Posterior vena cava (tissue), 2 donors: ENCODE data around the gene H3-3A. TPM values are rescaled to one million over a fixed set of nuclear protein-coding genes. Genes with fewer than 3 reads are reported as not detected.

Experiments
- total RNA-seq, 2 donors: library from RNA; stranded (reverse); fragmentation: NEBNext Ultra II Directional; extraction: Animal tissue kit (Norgen Biotek cat#: 25700); gene quantifications; one replicate each; pipeline ENCODE4 v1.2.1, GENCODE V29; 2021
- donor health status: DM: yes; HTN: yes; CAD: no.
- donor health status: DM: yes; HTN: yes; CAD: no.

Gene H3-3A
- total RNA-seq, 2 donors from 2014 or later: 303 to 370 TPM

Other genes starting within 250 kb of the H3-3A start
- 10 to 100 TPM; 58.7 to 65.0 TPM for gene TMEM63A, start 180.3 kb upstream of the H3-3A start, total RNA-seq
- gene LEFTY1, start 173.6 kb upstream of the H3-3A start, total RNA-seq: under 1 TPM; 0.28 to 0.38 TPM
- 10 to 100 TPM; 41.7 to 45.9 TPM for gene PYCR2, start 138.5 kb upstream of the H3-3A start, total RNA-seq
- gene LEFTY2, start 121.5 kb upstream of the H3-3A start, total RNA-seq: 1 to 10 TPM; 3.4 to 4.2 TPM
- 10 to 100 TPM; 17.9 to 18.0 TPM for gene SDE2, start 63.4 kb upstream of the H3-3A start, total RNA-seq
- 10 to 100 TPM; 44.0 to 48.2 TPM for gene ACBD3, start 124.0 kb downstream of the H3-3A start, total RNA-seq
- gene MIXL1, start 160.9 kb downstream of the H3-3A start, total RNA-seq: not detected
- 1 to 10 TPM; 1.7 to 2.4 TPM for gene LIN9, start 246.4 kb downstream of the H3-3A start, total RNA-seq